GM18511 (cell line): ENCODE measurements around the gene TAS1R3.
"Not testable (repeated sequence)": the region's sequence is repeated elsewhere in the genome, so short reads cannot be mapped to it uniquely, and the experiment has no call there.

ENCODE experiments used
- ATAC-seq: cut with Tn5 transposase; IDR thresholded peaks from one replicate; pipeline ENCODE4 v1.9.1; 2021; ENCODE audit warnings: mild to moderate bottlenecking, moderate library complexity; ENCODE audit not compliant: unreplicated experiment

Gene TAS1R3

DNA sequence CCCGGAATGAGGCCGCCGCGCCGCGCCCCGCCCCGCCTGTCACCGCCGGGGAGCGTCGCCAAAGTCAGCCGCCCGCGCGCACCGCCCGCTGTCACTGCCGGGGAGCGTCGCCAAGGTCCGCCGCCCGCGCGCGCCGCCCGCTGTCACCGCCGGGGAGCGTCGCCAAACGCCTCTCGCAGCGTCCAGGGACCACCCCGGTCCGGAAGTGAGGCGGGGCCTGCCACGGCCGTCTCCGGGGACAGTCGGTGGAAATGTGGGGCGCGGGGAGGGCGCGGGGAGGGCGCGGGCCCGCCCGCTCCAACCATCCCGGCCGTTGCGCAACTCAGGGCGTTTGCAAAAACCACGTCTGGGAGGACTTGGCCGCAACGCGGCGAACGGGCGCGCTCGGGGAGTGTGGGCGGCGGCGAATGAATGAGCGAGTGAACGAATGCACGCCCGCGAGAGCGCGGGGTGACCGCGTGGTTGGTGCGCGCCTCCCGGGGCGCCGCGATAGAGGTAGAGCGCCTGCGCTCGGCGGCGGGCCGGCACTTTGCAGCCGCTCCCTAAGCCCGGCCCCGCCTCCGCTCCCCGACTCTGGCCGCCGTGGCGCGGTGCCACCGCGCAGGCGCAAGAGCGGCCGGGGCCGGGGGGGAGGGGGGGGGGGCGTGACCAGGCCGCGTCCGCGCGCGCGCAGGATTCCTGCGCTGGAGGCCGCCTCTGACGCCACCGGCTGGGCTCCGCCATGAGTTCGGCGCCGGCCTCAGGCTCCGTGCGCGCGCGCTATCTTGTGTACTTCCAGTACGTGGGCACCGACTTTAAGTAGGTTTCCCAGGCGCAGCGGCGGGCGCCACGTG, 22.9 kb upstream of the TAS1R3 start, which contains the start of the genes ACAP3 and PUSL1:
TSS of gene ACAP3 (minus strand) at position 8 of the 833 bp plus-strand sequence. CDS start 115 bp downstream, outside the sequence.
TSS of gene PUSL1 (plus strand) at position 675 of the 833 bp plus-strand sequence. CDS start at position 722, 47 bp downstream.
- ATAC-seq = peak; percentile 65

DNA sequence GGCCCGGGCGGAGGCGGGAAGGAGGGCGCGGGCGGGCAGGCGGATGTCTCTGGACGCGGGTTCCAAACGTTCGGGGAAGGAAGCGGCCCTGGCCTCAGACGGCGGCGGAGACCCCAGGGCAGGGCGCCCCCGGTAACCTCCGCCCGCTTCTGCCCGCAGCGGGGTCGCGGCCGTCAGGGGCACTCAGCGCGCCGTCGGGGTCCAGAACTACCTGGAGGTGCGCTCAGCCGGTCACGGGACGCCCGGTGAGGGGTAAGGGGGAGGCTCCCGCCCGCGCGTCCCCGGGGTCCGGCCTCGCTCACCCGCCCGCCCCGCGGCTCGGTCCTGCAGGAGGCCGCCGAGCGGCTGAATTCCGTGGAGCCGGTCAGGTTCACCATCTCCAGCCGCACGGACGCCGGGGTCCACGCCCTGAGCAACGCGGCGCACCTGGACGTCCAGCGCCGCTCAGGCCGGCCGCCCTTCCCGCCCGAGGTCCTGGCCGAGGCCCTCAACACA, 22.3 kb upstream of the TAS1R3 start:
- peak; percentile 1 for ATAC-seq

DNA sequence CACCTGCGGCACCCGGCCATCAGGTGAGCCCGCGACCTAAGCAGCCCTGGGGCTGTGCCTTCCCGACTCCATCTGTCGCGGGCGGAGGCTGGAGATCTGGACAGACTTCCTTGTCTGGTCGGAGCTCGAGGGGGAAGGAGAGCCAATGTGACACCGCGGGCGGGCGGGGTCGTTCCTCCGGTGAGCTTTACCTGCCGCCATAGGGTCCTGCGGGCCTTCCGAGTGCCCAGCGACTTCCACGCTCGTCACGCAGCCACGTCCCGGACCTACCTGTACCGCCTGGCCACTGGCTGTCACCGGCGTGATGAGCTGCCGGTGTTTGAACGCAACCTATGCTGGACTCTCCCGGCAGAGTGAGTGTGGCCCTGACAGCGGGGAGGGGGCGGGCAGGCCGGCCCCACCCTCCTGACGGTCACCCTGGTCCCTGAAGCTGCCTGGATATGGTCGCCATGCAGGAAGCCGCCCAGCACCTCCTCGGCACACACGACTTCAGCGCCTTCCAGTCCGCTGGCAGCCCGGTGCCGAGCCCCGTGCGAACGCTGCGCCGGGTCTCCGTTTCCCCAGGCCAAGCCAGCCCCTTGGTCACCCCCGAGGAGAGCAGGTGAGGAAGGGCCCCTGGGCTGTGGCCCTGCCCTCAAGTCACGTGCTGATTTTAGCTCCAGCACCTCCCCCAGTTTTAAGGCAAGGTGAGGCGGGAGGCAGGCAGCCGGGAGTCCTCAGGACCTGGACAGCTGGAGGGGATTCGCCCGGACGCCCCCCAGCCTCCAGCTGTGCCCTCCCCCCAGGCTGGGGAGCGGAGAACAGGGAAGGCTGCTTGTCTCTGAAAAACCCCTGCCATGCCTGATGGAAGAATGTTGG, 21.6 kb upstream of the TAS1R3 start:
- ATAC-seq = no peak

DNA sequence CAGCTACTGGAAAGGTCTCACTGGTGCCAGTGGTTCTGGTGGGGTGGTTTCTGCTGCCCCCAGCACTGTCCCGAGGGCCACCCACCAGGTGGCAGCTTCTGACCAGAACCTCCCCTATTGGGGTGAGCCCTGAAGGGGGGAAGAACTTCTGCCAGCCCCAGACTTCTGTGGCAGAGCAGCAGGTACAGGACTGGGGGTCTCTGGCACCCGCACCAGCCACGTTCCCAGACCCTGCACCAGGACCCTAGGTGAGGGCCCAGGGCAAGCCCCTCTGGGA, 21.0 kb upstream of the TAS1R3 start:
- no peak for ATAC-seq

DNA sequence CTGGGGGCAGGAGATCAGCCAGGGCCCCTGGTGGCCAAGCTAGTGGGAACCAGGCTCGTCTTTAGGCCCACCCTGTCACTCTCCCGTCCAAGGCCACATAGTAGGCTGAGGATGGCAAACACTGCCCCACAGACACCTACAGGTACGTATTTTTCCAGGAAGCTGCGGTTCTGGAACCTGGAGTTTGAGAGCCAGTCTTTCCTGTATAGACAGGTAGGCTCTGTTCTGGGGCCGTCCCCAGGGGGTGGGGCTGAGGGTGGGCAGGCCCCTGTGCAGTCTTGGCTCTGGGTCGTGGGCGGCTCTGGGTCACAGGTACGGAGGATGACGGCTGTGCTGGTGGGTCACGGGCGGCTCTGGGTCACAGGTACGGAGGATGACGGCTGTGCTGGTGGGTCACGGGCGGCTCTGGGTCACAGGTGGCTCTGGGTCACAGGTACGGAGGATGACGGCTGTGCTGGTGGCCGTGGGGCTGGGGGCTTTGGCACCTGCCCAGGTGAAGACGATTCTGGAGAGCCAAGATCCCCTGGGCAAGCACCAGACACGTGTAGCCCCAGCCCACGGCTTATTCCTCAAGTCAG, 20.5 kb upstream of the TAS1R3 start:
- no peak for ATAC-seq

DNA sequence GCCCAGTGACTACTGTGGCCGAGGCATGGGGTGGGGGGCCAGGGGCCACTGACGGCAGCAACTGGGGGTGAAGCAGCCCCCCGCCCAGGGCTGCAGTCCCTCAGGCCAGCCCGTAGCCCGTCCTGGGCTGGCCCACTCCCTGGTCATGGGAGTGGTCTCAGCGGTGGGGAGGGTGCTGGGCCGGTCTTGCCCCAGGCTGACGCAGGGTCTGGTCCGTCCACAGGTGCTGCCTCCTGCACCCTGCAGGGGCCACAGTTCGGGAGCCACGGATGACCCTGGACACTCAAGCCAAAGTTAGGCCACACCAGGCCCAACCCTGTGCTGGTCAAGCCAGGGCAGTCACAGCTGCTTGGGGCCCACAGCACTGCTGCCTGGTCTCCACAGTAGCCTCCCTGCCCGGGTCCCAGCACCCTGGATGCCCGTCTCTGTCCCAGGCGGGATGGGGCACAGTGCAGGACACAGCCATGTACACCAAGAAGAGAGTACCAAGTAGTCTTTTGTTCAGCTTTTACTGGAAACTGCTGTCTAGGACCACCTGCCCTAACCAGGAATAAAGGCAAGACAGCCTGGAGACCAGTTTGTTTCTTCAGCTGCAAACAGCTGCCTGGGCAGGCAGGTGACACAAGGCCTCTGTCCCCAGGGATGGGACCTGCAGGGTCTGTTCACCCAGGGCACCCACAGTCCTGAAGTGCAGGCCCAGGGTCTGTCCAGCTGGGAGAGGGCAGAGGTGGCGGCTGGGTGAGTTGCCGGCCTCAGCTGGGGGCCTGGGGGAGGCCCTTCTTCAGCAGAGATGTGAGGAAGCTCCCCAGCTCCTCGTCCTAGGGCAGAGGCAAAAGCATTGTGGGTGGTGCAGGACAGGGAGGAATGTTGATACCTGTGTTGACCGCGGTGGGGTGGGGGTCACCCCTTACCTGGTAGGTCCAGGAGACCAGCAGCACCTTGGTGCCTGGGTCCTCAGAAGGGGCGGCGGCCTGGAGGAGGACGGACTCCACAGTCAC, 19.7 kb upstream of the TAS1R3 start:
- no peak for ATAC-seq

DNA sequence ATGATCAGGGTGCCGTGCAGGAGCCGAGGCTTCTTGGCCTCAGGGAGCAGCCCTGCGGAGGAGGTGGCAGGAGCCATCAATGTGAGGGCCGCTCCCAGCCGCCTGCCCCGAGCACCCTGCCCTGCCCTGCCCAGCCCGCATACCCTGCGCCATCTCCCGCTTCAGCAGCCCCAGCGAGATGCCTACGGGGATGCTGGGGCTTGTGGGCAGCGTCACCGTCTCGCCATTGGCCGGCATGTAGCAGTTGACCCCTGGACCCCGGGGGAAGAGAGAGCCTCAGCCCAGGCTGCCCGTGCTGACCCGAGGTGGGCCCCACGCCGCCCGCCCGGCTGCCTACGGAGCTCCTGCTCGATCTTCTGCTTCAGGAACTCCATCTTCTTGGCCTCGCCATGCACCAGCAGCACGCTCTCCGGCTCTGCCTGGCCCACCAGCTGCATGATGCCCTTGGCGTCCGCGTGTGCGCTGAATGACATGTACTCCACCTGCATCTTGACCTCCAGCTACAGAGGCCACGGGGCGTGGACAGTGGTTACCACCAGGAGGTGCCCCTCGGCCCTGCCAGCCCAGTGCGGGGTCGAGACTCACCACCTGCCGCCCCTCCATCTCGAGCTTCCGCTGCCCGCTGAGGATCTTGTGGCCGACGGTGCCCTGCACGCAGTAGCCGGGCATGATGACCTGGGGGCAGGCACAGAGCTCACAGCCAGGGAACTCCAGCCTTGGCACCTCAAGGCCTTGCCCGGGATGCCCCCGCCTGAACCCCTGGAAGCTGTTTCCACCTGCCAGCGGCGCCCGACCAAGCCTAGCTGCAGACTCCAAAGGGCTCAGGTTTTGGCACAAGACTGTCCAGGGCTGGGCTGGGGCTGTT, 18.4 kb upstream of the TAS1R3 start:
- no peak for ATAC-seq

DNA sequence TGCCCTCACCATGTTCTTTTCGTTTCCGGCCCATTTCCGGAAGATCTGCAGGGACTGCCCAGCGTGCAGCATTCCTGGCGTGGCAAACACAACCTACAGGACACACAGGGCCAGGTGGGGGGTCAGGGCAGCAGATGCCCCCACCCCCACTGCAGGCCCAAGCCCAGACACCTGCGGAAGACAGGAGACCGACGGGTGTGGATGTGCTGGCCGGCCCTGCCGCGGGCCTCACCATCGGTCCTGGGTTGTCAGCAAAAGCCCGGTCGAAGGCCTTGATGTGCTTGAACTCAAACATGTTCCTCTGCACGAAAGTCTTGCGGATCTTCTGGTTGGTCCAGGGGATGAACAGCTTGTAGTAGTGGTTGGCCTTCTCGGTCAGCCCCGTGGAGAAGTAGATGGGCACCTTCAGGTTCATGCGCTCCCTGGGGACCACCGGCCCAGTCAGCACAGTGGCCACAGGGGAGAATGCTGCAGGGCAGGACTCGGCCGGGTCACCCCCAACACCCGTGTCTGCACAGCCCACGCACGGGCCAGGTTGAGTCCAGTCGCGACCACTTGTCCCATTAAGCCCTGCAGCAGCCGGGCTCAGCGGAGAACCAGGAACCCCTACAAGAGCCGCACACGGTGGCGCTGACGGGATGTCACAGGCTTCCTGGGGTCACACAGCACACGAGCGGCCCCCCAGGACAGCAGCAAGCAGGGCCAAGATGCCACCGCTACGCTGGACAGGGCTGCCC, 17.4 kb upstream of the TAS1R3 start:
- no peak for ATAC-seq

DNA sequence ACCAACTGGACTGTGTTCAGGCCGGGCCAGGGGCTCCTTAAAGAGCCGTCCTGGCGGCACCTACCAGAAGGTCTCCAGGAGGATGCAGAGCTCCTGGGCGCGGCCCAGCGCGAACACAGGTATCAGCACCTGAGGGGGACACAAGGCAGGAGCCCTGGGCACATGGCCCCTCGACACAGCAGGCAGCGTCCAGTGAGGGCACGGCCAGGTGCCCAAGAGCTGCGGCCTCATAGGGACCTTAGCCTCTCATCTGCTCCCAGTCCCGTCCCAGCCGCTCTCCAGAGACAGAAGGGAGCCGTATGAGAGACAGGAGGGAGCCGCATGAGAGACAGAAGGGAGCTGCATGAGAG, 16.9 kb upstream of the TAS1R3 start:
- ATAC-seq = no peak

DNA sequence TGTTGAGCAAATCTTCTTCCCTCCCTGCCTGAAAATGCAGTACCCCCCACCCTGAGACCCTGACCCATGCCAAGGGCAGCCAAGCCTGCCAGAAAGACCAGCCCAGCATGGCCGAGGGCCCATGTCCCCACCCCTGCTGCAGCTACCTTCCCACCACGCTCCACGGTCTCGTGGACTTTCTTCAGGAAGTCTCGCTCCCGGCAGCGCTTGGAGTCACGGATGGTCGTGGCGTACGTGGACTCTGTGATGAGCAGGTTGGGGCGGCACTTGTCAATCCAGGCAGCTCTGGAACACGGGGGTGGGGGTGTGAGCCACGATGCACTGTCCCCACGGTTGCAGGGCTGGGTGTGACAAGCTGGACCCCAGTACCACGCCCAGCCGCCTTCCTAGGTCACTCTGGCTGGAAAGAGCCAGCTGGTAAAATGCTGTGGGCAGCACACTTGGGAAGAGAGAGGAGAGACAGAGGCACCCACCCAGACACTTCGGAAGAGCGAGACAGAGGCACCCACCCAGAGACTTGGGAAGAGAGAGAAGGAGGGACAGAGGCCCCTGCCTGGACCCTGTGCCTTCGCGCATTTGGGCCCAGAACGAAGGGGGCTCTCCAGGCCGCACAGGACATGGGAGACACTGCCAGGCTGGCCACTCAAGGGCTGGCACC, 16.3 kb upstream of the TAS1R3 start:
- no peak for ATAC-seq

DNA sequence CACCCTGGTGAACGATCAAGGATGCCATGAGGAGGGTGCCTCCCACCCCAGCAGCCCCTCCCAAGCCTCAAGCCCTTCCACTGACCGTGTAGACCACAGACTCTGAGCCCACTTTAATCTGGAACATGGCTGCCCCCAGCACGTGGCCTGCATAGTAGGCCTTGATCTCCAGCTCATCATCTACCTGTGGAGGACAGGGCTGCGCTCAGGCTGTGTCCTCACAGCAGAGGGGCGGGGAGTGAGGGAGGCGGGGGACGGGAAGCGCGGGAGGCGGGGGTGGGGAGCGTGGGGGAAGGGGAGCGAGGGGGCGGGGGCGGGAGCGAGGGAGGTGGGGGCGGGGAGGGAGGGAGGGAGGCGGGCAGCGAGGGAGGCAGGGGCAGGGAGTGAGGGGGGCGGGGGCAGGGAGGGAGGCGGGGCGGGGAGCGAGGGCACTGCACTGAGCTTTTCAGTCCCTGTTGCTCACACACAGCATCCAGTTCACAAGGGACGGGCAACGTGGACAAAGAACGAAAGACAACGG, 15.6 kb upstream of the TAS1R3 start:
- ATAC-seq = no peak

DNA sequence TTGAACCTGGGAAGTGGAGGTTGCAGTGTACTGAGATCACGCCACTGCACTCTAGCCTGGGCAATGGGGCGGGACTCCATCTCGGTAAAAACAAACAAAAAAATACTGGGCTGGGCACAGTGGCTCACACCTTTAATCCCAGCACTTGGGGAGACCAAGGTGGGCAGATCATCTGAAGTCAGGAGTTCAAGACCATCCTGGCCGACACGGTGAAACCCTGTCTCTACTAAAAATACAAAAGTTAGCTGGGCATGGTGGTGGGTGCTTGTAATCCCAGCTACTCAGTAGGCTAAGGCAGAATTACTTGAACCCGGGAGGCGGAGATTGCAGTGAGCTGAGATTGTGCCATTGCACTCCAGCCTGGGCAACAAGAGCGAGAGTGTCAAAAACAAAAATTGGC, 14.9 kb upstream of the TAS1R3 start:
- ATAC-seq = not testable (repeated sequence)

DNA sequence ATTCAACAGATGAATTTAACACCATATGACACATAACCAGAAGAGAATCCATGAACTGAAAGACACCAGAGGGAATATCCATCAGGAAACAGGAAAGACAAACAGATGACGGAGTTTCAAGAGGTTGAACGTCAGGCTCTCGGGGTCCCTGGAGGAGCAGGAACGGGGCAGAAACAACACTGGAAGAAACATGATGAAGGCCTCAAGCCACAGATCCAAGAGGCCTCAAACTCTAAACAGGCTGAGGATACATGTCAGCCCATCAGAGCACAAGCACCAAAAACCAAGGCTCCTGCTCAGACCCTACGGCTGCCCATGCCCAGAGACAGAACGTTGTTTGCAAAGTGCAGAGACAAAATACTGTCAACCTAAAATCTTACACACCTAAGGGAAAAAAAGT, 13.7 kb upstream of the TAS1R3 start:
- ATAC-seq = no peak

DNA sequence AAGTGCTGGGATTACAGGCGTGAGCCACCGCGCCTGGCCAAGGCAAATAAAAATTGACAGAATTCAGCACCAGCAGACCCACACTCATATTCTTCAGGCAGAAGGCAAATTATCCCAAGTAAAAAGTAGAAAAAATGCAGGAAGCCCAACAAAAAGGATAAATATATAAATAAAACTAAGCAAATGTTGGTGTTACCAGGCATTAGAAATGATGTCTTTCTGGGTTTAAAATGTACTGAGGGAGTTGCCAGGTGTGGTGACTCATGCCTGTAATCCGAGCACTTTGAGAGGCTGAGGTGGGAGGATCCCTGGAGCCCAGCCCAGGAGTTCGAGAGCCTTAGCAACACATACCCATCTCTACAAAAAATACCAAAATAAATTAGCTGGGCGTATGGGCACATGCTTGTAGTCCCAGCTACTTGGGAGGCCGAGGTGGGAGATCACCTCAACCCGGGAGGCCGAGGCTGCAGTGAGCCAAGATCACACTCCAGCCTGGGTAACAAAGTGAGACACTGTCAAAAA, 12.9 kb upstream of the TAS1R3 start:
- ATAC-seq = no peak

DNA sequence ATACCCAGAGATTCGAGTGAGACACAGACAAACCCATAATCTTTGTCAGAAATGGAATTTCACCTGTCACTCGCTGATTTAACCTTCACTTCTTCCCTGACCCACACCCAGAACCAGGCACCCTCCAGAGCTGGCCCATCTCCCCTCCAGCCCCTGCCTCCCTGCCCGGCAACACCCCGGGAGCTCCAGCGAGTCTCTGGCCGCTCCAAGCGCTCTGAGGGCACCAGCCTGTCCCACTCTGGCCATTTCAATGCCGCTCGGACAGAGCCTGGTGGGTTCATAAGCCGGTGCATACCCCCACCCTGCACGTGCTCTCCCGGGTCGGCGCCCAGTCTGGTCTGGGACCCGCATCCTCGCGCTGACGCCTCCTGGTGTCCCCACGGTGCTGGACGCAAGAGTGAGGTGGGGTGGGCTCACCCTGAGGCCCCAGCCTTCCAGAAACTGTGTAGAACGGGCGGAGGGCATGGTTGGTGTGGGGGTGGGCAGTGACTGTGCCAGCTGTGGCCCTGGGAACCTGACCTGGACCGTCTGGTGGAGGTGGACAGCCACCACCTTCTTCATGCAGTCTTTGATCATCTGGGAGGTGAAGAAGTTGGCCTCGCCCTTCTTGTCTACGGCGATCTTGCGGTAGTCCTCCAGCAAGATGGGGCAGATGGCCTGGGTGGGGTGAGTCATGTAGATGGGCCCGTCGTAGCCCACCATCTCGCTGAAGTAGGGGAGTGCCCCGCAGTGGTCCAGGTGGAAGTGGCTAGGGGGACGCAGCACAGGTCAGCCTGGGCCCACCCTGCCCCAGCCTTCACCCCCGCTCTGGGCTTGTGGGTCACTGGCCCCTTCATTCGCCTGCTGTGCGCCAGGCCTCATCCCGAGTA, 12.1 kb upstream of the TAS1R3 start:
- no peak for ATAC-seq

DNA sequence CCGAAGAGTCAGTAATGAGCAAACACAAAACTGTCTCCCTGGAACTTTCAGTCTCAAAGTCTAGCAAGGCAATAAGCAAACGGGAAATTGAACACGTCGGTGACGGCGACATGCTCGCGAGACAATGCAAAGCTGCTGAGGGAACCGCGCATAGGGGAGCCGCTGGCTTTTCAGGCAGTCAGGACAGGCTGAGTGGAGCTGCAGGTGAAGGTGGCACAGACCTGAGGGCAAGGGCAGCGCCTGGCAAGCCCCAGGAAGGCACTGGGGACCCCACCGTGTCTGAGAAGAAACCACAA, 11.5 kb upstream of the TAS1R3 start:
- no peak for ATAC-seq
